AG09319 (cell line): ENCODE data around the gene TANC2.
A peak's percentile ranks its signal among the peaks of the same experiment; 100 is the strongest.

Experiments
- DNase-seq: peaks from one replicate; pipeline ENCODE4 v3.0.0-alpha.2; 2010; ENCODE audit warnings: low read depth; ENCODE audit errors: extremely low read depth
- TF ChIP-seq, protein P1 (sequence below): IDR thresholded peaks from 2 replicates; pipeline ENCODE4 v1.5.1; 2011; ENCODE audit warnings: low read depth, mild to moderate bottlenecking, inconsistent platforms, low read length, moderate library complexity

TANC2 gene

GRCh38 chr17:62937606-62938005, 28.4 kb upstream of the TANC2 start:
- TF ChIP-seq, protein P1, sequence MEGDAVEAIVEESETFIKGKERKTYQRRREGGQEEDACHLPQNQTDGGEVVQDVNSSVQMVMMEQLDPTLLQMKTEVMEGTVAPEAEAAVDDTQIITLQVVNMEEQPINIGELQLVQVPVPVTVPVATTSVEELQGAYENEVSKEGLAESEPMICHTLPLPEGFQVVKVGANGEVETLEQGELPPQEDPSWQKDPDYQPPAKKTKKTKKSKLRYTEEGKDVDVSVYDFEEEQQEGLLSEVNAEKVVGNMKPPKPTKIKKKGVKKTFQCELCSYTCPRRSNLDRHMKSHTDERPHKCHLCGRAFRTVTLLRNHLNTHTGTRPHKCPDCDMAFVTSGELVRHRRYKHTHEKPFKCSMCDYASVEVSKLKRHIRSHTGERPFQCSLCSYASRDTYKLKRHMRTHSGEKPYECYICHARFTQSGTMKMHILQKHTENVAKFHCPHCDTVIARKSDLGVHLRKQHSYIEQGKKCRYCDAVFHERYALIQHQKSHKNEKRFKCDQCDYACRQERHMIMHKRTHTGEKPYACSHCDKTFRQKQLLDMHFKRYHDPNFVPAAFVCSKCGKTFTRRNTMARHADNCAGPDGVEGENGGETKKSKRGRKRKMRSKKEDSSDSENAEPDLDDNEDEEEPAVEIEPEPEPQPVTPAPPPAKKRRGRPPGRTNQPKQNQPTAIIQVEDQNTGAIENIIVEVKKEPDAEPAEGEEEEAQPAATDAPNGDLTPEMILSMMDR: no peak

DNA sequence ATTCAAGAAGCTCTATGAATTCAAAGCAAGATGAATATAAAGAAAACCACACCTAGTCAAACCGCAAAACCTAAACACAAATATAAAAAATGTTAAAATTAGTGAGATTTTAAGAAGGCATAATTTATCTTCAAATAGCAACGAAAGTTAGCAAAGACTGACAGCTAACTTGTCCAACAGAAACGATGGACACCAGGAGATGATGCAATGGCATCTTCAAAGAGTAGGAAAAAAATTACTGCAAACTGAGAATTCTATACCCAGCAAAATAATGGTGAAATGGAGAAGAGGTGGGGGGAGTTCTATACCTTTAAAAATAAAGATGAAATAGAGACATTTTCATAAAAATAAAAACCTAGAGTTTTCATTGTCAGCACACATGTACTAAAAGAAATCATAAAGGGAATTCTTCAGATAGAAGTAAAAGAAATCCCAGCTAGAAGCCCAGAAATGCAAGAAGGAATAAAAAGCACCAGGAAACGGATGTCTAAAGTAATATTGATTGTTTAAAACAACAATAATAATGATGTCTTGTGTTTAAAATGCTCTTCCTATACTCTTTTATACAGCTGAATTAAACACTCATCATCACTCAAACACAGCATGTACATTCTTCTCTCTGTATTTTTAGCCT, 24.6 kb upstream of the TANC2 start:
- no peak for DNase-seq

More at GRCh38 chr17:62937606-62938005, 28.4 kb upstream of the TANC2 start:
- no peak for DNase-seq

GRCh38 chr17:62948370-62948769, 17.7 kb upstream of the TANC2 start:
- TF ChIP-seq, protein P1: no peak
- DNase-seq: no peak

More for the DNA sequence above, 24.6 kb upstream of the TANC2 start:
- TF ChIP-seq, protein P1: no peak

GRCh38 chr17:62949036-62949435, 17.0 kb upstream of the TANC2 start:
- no peak for DNase-seq
- TF ChIP-seq, protein P1: no peak

GRCh38 chr17:62950067-62950466, 16.0 kb upstream of the TANC2 start:
- DNase-seq: peak; percentile 79
- TF ChIP-seq, protein P1: no peak

DNA sequence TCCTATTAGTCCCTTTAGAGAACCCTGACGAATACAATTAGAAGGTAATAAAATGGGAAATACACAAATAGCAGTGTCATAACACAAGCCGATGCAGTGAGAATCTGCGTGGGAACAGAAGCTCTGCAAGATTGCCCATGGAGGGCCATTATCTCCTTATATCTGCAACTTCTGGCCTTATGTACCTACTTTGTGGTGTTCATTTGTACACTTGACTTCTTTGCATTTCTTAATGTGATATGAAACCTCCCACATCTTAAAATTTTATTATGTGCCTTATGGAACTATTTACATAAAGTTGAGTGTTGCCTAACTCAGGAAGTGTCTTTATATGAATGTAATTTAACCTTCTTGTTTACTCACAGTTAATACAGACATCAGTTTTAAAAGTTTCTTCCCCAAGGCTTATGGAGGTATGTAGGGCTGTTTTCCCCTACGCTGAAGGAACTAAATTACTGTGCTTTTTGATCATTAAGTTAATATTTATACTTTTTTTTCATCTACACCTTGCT, 10.1 kb upstream of the TANC2 start:
- TF ChIP-seq, protein P1: no peak
- no peak for DNase-seq

GRCh38 chr17:62963296-62963695, 2.7 kb upstream of the TANC2 start:
- DNase-seq: peak; percentile 4
- TF ChIP-seq, protein P1: no peak
